ENCODE data around the gene DIAPH1.

The DIAPH1 gene

DNA sequence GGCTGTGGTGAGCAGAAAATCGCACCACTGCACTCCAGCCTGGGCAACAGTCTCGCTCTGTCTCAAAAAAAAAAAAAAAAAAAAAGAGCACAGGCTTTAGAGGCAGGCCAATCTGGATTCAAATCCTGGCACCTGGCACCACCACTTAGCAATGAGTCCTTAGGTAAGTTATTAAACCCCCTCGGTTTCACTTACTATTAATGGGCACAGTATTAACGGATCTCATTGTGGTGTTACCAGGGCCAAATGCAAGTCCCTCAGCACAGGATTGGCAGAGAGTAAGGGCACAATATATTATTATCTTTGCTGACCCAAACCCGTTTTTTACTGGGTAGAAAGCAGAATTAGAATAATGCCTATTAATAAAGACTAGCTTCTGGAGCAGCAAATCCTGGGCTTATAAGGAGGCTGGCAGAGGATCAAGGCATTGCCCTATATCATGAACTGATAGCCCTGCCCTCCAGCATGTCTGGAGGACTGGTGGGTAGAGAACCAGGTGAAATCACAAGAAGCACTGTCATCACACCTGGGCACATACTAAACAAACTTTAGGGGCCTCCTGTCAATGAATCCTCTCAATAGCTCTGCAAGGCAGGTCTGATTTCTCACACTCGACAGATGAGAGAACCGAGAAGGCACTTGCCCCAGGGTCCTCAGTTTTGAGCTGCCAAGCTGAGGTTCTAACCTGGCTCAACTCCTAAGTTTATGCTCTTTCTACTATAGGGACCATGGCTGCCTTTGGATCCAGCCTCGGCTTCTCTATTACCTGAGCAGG, 112.2 kb downstream of the DIAPH1 start:
- DNase-seq (ENCODE audit: low read depth in 3 of 3) = no peak

DNA sequence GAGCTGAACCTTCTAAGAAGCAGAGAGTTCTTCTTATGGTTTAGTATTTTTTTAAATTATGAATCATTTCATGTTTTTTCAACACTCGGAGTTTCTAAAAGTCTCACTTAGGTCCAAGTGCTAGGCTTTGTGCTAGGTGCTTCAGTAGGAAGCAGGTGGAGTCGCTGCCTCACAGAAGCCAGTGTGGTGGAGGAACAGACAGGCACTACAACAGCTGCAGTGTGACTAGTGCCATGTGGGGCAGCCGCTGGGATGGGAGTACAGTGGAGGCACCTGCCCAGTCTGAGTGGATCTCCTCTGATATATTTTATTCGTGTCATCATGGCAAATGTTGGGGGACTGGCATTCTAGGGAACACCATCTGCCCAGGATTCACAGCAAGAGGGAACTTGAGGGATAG, 114.6 kb downstream of the DIAPH1 start:
- no peak for DNase-seq (ENCODE audit: low read depth in 3 of 3)

DNA sequence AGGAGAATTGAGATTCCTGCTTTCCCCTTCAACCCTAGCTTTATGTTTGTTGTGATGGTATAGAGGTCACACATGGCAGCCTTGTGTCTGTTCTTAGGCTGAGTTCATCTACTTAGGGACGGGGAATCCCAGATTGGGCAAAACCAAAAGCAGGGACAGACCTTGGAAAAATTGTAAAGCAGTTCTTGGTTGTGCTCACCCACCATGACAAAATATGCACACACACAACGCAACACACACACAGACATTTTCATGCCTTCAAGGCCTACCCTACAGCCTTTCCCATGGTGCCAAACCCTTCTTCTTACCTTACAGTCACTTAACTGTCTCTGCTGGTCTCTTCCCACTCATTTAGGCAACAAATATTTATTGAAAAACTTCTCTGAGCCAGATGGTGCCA, 115.1 kb downstream of the DIAPH1 start:
- DNase-seq (ENCODE audit: low read depth in 3 of 3) = no peak

DNA sequence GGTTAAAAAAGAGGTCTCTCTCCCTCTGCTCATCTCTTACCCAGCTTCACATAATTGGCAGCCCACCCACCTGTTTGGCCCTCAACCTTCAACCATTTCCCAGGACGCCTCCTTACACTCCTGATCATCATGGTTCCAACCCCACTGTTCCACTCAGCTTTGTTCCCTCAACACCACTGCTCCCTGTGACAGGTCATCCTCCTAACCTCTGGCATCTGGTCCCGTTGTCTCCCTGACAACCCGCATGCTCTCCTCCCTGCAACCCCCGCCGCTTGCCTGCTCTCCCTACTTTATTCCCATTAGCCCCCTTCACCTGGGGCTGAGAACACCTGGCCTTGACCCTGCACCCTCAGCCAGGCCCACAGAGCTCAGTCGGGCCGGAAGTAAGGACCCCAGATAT, 117.0 kb downstream of the DIAPH1 start:
- DNase-seq (ENCODE audit: low read depth in 3 of 3) = no peak

DNA sequence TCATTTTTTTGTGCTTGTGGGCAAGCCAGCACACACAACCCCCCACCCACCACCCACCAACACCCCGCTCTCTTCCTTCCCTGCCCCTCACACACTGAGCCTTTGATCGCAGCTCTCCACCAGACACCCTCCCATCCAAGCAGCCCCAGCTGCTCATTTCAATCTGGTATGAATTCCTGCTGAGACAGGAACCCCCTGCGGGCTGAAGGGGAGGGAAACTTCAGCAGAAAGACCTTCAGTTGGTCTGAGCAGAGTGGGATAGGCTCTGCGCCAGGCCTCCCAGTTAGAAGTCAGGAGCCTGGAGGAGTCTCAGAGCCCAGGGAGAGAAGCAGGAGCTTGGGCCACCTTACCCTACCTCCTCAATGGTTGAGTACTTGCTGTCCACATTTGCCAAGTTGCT, 122.8 kb downstream of the DIAPH1 start:
- no peak for DNase-seq (ENCODE audit: low read depth in 3 of 3)

DNA sequence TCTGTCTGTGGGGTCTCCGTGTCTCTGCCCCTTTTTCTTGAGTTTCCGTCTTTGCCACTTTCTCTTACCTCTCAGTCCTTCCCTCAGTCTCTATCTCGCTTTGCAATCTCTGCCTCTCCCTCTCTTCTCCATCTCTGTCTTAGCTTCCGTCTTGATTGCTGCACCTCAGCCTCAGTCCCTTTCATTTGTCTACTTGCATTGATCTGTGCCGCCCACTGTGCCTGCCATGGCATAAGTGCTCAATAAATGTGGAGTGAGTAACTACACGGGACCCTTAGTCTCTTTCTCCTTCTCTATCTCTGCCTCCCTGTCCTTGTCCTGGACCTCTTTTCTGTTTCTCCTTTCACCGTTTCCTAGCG, 123.4 kb downstream of the DIAPH1 start:
- no peak for DNase-seq (ENCODE audit: low read depth in 3 of 3)

DNA sequence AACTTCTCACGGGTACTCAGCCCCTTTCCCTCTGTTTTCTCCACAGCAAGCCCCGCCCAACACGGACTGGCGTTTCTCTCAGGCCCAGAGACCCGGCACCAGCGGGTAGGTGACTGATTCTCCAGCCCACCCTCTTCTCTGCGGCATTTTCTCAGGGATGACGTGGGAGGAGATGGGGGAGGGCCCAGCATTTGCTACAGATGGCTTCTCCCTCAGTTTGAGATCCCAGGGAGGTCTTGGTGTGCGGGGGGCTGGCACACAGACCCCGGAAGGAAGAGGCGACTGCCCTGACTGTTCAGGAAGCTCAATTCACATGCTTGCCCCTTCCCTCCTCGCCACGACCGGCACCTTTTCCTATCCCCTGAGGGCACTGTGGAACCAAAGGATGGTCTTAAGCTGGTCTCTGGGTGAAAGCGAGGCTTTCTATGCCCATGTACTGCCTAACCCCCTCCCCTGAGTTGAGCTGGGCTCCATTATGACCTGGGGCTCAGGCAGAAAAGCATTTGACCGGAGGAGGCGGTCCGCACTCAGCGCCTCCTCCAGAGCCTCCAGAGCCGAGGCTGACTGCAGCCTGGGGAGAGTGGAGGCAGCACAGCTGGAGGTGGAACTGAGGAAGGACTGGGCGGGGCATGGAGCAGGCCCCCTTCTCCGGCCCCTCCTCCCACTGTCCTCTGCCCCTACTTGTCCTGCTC, 123.9 kb downstream of the DIAPH1 start:
- no peak for DNase-seq (ENCODE audit: low read depth in 3 of 3)

DNA sequence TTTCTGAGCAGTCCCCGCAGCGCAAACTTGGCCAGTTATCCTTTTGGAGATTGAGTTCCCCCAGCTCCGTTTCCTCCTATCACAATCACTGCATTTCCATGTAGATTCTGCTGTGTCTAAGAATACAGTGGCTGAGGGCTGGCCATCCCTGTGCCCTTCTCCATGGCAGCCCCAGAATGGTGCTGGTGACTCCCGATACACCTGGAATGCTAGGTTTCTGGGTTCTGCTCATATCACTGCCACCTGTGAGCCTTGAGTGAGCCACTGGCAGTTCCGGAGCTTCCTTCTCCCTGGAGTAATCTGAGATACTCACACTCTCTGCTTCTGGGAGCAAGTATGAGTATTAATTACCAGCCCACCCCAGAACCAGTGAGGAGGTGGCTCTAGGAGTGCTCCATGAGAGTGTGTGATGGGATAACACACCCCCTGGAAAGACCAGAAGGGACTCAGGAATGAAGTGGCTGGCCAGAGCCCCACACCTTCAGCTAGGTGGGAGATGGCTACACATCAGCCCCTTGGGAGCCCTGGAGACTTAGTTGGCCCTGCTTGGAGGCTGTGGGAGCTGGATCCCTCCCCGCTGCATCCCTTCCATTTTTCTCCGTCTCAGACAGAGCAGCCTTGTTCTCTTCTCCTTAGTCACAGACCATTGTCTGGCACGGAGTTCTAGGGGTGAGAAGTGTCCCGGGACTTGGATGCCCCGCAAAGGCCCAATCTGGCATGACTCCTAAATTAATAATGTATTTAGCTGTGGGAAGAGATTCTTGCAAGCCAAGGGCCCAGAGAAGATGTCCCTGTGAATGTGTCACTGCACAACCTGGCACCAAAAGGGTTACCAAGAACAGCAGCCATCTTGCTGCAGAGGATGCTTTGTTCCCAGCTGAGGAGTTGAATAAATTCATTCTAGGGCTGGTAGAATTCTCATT, 125.0 kb downstream of the DIAPH1 start:
- no peak for DNase-seq (ENCODE audit: low read depth in 3 of 3)

DNA sequence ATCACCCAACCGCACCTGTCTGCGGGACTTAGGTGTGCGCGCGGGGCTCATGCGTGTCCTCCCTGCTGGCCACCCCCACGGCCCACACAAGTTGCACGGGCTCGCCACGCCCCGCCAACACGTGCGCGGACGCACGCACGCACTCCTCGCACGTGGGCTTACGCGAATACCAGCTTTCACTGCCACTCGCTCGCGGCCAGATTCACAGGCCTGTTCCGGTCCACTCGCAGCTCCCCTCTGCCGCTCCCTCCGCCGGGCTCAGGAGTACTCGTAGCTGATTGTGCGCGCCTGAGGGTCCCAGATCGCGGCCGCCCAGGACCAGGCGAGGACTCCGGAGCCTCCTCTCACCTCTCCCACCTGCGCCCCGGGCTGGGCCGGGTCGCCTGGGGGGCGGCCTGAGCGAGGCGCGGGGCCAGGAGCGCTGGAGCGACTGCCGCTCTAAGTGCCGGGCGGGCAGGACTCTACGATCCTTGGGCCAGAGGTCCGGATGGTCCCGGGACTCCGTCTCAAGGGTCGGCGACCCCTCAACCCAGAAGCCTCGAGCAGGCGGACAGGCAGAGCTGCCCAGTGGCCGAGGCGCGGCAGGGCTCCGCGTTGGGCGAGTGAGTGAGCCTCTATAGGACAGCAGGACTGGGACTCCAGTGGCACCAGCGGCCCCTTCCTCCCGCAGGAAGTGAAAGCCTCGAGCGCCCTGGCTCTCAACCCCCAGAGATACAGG, 126.5 kb downstream of the DIAPH1 start:
- no peak for DNase-seq (ENCODE audit: low read depth in 3 of 3)

DNA sequence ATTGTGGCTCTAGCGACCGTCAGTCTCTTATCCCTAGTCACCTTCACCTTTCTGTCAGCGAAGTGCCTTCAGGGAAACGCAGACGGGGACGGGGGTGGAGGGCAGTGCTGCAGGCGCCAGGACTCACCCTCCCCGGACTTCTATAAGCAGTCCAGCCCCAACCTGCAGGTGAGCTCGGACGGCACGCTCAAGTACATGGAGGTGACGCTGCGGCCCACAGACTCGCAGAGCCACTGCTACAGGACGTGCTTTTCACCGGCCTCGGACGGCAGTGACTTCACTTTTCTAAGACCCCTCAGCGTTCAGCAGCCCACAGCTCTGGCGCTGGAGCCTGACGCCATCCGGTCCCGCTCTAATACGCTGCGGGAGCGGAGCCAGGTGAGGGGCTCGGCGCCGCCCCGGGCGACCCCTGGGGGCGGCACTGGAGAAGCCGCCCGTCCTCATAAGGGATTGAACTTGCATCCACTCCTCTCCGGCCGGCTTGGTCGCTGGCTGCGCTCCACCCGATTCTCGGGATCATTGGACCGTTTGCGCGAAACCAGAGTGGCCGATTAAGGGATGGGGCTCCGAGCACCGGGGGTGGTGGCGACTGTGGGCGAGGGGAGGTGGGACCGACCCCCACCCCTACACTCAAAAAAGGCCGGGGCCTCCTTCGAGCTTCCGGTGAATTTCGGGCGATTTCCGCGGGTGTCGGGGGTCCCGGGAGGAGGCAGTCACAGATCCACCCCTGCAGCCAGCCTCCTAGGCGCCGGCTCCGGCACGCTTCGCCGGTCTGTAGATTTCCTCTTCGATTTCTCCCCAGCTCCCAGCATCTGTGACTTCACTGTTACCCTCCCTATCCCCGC, 127.3 kb downstream of the DIAPH1 start:
- no peak for DNase-seq (ENCODE audit: low read depth in 3 of 3)

DNA sequence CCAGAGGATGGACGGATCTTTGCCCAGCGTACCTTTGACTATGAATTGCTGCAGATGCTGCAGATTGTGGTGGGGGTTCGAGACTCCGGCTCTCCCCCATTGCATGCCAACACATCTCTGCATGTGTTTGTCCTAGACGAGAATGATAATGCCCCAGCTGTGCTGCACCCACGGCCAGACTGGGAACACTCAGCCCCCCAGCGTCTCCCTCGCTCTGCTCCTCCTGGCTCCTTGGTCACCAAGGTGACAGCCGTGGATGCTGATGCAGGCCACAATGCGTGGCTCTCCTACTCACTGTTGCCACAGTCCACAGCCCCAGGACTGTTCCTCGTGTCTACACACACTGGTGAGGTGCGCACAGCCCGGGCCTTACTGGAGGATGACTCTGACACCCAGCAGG, 128.0 kb downstream of the DIAPH1 start:
- DNase-seq (ENCODE audit: low read depth in 3 of 3) = no peak

DNA sequence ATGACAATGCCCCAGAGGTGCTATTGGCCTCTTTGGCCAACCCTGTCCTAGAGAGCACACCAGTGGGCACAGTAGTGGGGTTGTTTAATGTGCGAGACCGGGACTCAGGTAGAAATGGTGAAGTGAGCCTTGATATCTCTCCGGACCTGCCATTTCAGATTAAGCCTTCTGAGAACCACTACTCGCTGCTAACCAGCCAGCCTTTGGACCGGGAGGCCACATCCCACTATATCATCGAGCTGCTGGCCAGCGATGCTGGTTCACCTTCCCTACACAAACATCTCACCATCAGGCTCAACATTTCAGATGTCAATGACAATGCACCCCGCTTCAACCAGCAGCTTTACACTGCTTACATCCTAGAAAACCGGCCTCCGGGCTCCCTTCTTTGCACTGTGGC, 128.5 kb downstream of the DIAPH1 start:
- no peak for DNase-seq (ENCODE audit: low read depth in 3 of 3)

DNA sequence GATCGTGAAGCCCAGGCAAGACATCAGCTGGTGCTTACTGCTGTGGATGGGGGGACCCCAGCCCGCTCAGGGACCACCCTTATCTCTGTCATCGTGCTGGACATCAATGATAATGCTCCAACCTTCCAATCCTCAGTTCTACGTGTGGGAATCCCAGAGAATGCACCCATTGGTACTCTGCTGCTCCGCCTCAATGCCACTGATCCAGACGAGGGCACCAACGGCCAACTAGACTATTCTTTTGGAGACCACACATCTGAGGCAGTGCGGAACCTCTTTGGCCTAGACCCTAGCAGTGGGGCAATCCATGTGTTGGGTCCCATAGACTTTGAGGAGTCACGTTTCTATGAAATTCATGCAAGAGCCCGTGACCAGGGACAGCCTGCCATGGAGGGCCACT, 129.0 kb downstream of the DIAPH1 start:
- DNase-seq (ENCODE audit: low read depth in 3 of 3) = no peak

DNA sequence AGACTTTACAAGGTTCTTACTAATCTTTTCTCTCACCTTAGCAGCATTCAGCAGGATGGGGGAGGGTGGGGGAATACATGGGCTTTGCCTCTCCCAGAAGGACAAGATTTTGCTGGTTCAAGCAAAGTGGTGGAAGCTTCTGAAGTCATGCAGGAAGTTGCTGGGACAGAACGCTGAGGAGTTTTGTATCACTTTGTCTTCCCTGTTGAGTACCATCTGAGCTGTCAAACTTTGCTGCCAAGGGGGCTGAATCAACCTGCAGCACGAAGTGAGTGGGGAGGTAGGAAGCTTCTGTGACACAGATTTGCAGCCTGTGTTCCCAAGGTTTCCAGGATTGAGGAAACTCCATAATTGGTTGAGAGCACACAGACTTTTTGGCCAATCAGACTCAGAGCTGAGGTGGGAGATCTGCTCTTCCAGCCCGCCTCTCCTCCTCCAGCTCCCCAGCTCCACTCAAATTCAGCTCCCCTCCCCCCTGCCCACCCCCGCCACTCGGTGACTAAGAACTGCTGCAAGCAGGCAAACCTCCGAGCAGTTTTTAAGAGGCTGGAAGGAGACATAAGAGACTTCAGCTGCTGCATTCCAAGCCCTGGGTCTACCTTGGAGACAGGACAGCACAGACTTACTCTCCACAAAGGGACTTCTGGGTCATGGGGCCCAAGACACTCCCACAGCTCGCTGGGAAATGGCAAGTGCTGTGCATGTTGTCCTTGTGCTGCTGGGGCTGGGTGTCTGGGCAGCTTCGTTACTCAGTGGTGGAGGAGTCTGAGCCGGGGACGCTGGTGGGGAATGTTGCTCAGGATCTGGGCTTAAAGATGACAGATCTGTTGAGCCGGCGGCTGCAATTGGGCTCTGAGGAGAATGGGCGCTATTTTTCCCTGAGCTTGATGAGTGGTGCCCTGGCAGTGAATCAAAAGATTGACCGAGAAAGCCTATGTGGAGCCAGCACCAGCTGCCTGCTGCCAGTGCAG, 129.9 kb downstream of the DIAPH1 start, which contains the start of gene PCDHGC5:
TSS of gene PCDHGC5 (plus strand) at position 491 of the 971 bp plus-strand sequence. CDS start at position 651, 160 bp downstream.
- DNase-seq (ENCODE audit: low read depth in 3 of 3) = no peak

DNA sequence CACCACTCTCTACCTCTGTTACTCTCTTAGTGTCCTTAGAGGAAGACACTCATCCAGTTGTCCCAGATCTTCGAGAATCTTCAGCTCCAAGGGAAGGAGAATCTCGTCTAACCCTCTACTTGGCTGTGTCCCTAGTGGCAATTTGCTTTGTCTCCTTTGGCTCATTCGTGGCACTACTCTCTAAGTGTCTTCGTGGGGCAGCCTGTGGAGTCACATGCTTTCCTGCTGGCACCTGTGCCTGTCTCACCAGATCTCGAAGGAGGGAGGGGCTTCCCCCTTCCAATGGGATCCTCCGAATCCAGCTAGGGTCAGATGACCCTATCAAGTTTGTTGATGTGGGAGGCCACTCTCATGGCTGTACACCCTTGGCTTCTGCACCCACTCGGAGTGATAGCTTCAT, 131.7 kb downstream of the DIAPH1 start:
- DNase-seq (ENCODE audit: low read depth in 3 of 3) = no peak

DNA sequence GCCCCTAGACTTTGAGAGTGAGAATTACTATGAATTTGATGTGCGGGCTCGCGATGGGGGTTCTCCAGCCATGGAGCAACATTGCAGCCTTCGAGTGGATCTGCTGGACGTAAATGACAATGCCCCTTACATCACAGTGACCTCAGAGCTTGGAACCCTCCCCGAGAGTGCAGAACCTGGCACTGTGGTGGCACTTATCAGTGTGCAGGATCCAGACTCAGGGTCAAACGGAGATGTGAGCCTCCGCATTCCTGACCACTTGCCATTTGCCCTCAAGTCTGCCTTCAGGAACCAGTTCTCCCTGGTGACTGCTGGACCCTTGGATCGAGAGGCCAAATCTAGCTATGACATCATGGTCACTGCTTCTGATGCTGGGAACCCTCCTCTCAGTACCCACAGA, 132.7 kb downstream of the DIAPH1 start:
- no peak for DNase-seq (ENCODE audit: low read depth in 3 of 3)

DNA sequence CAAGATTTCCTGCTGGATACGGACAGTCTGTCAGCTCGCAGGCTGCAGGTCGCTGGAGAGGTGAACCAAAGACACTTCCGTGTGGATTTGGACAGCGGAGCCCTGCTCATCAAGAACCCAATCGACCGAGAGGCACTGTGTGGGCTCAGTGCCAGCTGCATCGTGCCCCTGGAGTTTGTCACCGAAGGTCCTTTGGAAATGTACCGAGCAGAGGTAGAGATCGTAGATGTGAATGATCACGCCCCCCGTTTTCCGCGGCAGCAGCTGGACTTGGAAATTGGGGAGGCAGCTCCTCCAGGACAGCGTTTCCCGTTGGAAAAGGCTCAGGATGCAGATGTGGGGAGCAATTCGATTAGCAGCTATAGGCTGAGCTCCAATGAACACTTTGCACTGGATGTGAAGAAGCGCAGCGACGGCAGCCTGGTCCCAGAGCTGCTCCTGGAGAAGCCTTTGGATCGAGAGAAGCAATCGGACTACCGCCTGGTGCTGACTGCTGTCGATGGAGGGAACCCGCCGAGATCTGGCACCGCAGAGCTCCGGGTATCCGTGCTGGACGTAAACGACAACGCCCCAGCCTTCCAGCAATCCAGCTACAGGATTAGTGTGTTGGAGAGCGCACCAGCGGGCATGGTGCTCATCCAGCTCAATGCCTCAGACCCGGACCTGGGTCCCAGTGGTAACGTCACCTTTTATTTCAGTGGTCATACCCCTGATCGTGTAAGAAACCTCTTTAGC, 133.3 kb downstream of the DIAPH1 start:
- DNase-seq (ENCODE audit: low read depth in 3 of 3) = no peak

DNA sequence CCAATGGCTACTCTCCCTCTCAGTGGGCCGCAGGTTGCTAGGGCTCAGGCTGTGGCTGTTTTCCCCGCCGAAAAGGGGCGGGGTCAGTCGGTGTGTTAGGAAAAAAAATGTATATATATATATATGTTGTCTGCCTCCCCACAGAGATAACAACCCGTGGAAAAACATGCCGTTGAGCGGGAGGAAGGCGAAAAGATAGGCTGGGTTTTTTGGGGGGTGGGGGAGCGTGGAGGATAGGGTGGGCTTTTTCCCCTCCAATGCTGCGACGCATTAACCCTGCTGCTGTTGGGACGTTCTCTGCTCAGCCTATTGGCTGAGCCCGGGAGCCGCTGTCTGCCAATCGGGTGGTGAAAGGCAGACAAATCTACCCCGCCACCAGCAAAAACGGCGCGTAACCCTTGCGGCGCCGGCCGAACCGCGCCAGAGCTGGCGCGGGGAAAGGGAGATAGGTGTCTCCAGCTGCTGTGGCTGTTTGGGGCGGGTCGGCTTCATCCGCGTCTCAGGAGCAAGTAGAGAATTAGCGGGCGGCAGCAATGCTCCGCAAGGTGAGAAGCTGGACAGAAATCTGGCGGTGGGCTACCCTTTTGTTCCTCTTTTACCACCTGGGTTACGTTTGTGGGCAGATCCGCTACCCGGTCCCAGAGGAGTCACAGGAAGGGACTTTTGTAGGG, 134.0 kb downstream of the DIAPH1 start, which contains the start of gene PCDHGC4:
TSS of gene PCDHGC4 (plus strand) at position 390 of the 671 bp plus-strand sequence. CDS start at position 534, 144 bp downstream.
- DNase-seq (ENCODE audit: low read depth in 3 of 3) = no peak
